ENCODE data around the gene SEPTIN1.

DNA sequence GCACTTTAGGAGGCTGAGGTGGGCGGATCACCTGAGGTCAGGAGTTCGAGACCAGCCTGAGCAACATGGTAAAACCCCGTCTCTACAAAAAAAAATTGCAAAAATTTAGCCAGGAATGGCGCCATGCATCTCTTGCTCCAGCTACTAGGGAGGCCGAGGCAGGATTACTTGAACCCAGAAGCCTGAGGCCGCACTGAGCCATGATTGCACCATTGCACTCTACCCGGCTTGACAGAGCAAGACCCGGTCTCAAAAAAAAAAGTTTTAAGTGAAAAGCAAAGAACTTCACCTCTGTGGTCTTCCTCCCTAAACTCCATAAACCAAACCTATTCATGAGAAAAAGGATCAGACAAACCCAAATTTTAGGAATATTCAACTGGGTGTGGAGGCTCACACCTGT lies 34.2 kb downstream of the SEPTIN1 start:
- no peak for TF ChIP-seq POLR2A (IDR thresholded peaks at IDR 0.05)
- TF ChIP-seq, protein P1, sequence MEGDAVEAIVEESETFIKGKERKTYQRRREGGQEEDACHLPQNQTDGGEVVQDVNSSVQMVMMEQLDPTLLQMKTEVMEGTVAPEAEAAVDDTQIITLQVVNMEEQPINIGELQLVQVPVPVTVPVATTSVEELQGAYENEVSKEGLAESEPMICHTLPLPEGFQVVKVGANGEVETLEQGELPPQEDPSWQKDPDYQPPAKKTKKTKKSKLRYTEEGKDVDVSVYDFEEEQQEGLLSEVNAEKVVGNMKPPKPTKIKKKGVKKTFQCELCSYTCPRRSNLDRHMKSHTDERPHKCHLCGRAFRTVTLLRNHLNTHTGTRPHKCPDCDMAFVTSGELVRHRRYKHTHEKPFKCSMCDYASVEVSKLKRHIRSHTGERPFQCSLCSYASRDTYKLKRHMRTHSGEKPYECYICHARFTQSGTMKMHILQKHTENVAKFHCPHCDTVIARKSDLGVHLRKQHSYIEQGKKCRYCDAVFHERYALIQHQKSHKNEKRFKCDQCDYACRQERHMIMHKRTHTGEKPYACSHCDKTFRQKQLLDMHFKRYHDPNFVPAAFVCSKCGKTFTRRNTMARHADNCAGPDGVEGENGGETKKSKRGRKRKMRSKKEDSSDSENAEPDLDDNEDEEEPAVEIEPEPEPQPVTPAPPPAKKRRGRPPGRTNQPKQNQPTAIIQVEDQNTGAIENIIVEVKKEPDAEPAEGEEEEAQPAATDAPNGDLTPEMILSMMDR (IDR thresholded peaks at IDR 0.05): no peak

Data from lower leg skin (tissue), 3 donors.